Neural cell (in vitro differentiated cells): ENCODE measurements around the gene FURIN. TPM values are rescaled to one million over a fixed set of nuclear protein-coding genes. Genes with fewer than 3 reads are reported as not detected.

Source experiments
- H2AFZ ChIP-seq: fragments of 200-600, 300-800 bp; sonication (generic), shearing (Covaris generic); 2 replicates; pipeline ENCODE4 v1.6.0; 2014; ENCODE audit warnings: low read depth, mild to moderate bottlenecking, antibody characterized with exemption, low read length, moderate library complexity
- H3F3A ChIP-seq: fragments of 200-600 bp; shearing (Covaris generic); 2 replicates; pipeline ENCODE4 v1.6.1; 2016; ENCODE audit warnings: mild to moderate bottlenecking, moderate library complexity, mixed read lengths, antibody characterized with exemption, low read length; ENCODE audit not compliant: insufficient read depth, poor library complexity, severe bottlenecking
- H3K27ac ChIP-seq: fragments of 200-600, 300-800 bp; sonication (generic), shearing (Covaris generic); 2 replicates; pipeline ENCODE4 v1.5.1; 2014; ENCODE audit warnings: mild to moderate bottlenecking, low read length, moderate library complexity
- H3K27me3 ChIP-seq: fragments of 300-800, 200-600 bp; sonication (generic), shearing (Covaris generic); 2 replicates; pipeline ENCODE4 v1.6.0; 2014; ENCODE audit warnings: mild to moderate bottlenecking, low read depth, low read length, moderate library complexity; ENCODE audit not compliant: insufficient read depth
- H3K36me3 ChIP-seq: fragments of 300-800, 200-600 bp; sonication (generic), shearing (Covaris generic); 2 replicates; pipeline ENCODE4 v1.5.1; 2014; ENCODE audit warnings: mild to moderate bottlenecking, antibody characterized with exemption, low read length, moderate library complexity; ENCODE audit not compliant: insufficient read depth
- H3K4me2 ChIP-seq: fragments of 300-800, 200-600 bp; sonication (generic), shearing (Covaris generic); 2 replicates; pipeline ENCODE4 v1.6.0; 2014; ENCODE audit warnings: mild to moderate bottlenecking, low read length
- H3K4me3 ChIP-seq: fragments of 300-800, 200-600 bp; sonication (generic), shearing (Covaris generic); 2 replicates; pipeline ENCODE4 v1.5.1; 2014; ENCODE audit warnings: mild to moderate bottlenecking, low read length, moderate library complexity
- H3K79me2 ChIP-seq: fragments of 200-600 bp; shearing (Covaris generic); replicated peaks from 2 replicates; pipeline ENCODE4 v1.6.0; 2014; ENCODE audit warnings: mild to moderate bottlenecking, low read length, moderate library complexity; ENCODE audit not compliant: insufficient read depth
- H3K9ac ChIP-seq: fragments of 300-800, 200-600 bp; sonication (generic), shearing (Covaris generic); 2 replicates; pipeline ENCODE4 v1.6.1; 2016; ENCODE audit warnings: mild to moderate bottlenecking, low read length, mixed read lengths
- H3K9me2 ChIP-seq: fragments of 200-600 bp; shearing (Covaris generic); 2 replicates; pipeline ENCODE4 v1.6.1; 2016; ENCODE audit warnings: mild to moderate bottlenecking, low read length, mixed read lengths; ENCODE audit not compliant: insufficient read depth
- H3K9me3 ChIP-seq: fragments of 200-600, 300-800 bp; sonication (generic), shearing (Covaris generic); 2 replicates; pipeline ENCODE4 v1.6.1; 2016; ENCODE audit warnings: mild to moderate bottlenecking, mixed run types, low read length, moderate library complexity, mixed read lengths
- H4K20me1 ChIP-seq: fragments of 200-600 bp; shearing (Covaris generic); 2 replicates; pipeline ENCODE4 v1.6.1; 2016; ENCODE audit warnings: mild to moderate bottlenecking, mixed run types; ENCODE audit not compliant: insufficient read depth
- EP300 ChIP-seq: fragments of 450-650 bp; conservative IDR thresholded peaks from 2 replicates; pipeline ENCODE4 v1.6.1; 2014; ENCODE audit warnings: antibody characterized with exemption, mild to moderate bottlenecking, moderate library complexity; ENCODE audit not compliant: poor library complexity, severe bottlenecking
- EZH2 ChIP-seq: fragments of 200-600, 300-800 bp; shearing (Covaris generic), sonication (generic); IDR thresholded peaks from 2 replicates; pipeline ENCODE4 v1.6.1; 2014; ENCODE audit warnings: antibody characterized with exemption, low read length, borderline replicate concordance, mild to moderate bottlenecking; ENCODE audit not compliant: insufficient read depth, poor library complexity, severe bottlenecking
- MXI1 ChIP-seq: fragments of 450-650 bp; conservative IDR thresholded peaks from 2 replicates; pipeline ENCODE4 v1.6.1; 2014; ENCODE audit warnings: antibody characterized with exemption, mild to moderate bottlenecking; ENCODE audit not compliant: poor library complexity, severe bottlenecking
- POLR2AphosphoS5 ChIP-seq: IDR thresholded peaks from 2 replicates; pipeline ENCODE4 v1.6.1; 2012
- RAD21 ChIP-seq: fragments of 450-650 bp; conservative IDR thresholded peaks from 2 replicates; pipeline ENCODE4 v1.6.1; 2014; ENCODE audit warnings: antibody characterized with exemption, mild to moderate bottlenecking, moderate library complexity
- SMC3 ChIP-seq: fragments of 450-650 bp; conservative IDR thresholded peaks from 2 replicates; pipeline ENCODE4 v1.6.1; 2014; ENCODE audit warnings: antibody characterized with exemption, mild to moderate bottlenecking, moderate library complexity; ENCODE audit not compliant: poor library complexity
- TAF1 ChIP-seq: IDR thresholded peaks from 2 replicates; pipeline ENCODE4 v1.6.1; 2012; ENCODE audit warnings: low read depth
- polyA plus RNA-seq: library from polyadenylated mRNA; depleted of rRNA; stranded (reverse); fragments of >200 nt; gene quantifications from 2 replicates; pipeline ENCODE4 v1.2.3, GENCODE V29; 2014
- TF ChIP-seq, protein P1 (sequence below): fragments of 450-650 bp; IDR thresholded peaks from 2 replicates; pipeline ENCODE4 v1.5.1; 2014; ENCODE audit warnings: antibody characterized with exemption, mild to moderate bottlenecking, moderate library complexity; ENCODE audit not compliant: poor library complexity, severe bottlenecking
- TF ChIP-seq, protein P2 (sequence below): IDR thresholded peaks from 2 replicates; pipeline ENCODE4 v1.6.1; 2012; ENCODE audit warnings: borderline replicate concordance

The FURIN gene
- polyA plus RNA-seq, 1 donor from 2014 or later = 4.3 TPM

DNA sequence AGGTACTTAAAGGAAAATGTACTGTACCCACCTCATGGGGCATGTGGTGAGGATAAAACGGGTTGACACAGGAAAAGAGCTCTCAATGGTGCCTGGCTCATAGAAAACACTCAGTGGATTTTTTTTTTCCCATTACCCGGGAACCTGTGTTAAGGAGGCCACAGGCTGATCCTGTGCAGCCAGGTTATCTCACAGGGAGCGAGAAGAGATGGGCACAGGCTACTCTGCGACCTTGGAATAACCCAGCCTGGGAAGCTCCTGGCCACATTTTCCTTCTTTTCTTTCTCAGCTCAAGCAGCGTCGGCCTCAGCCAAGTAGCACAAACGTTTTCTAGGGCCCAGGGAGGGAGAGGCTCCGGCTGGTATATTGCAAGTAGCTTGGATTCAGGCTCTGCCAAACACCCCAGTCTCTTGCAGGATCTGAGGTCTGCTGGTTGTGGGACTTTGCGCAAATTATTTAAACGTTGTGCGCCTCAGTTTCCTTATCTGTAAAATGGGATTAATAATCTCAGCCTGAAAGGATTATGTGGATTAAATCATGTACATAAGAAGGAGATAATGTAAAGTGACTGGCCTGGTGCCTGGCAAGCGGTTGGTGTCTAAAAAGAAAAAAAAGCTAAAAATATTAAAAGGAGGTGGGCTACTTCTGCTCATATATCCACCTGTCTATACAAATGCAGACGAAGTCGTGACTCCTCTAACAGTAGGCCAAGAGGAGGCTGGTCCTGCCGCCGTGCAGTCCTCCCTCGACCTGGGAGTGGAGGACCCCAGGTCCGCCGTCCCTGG lies 2.2 kb downstream of the FURIN start:
- no peak overlapping the region for H3K4me2 ChIP-seq
- peak overlapping the region; percentile 34 for H2AFZ ChIP-seq
- H3K79me2 ChIP-seq = peaks cover 9% of the 10 kb centered on the region
- H3K9me3 ChIP-seq = no peaks in the 10 kb centered on the region
- TF ChIP-seq POLR2AphosphoS5 (no peak), TAF1 (no peak), RAD21 (no peak), MXI1 (no peak), EP300 (no peak)
- H3K27me3 ChIP-seq = no peaks in the 10 kb centered on the region
- H4K20me1 ChIP-seq = no peaks in the 10 kb centered on the region
- no peaks in the 10 kb centered on the region for H3K9me2 ChIP-seq
- H3F3A ChIP-seq = no peaks in the 10 kb centered on the region
- peak overlapping the region; percentile 64 for H3K9ac ChIP-seq
- no peaks in the 10 kb centered on the region for H3K36me3 ChIP-seq
- H3K4me3 ChIP-seq = peak overlapping the region; percentile 70
- H3K27ac ChIP-seq = no peak overlapping the region

DNA sequence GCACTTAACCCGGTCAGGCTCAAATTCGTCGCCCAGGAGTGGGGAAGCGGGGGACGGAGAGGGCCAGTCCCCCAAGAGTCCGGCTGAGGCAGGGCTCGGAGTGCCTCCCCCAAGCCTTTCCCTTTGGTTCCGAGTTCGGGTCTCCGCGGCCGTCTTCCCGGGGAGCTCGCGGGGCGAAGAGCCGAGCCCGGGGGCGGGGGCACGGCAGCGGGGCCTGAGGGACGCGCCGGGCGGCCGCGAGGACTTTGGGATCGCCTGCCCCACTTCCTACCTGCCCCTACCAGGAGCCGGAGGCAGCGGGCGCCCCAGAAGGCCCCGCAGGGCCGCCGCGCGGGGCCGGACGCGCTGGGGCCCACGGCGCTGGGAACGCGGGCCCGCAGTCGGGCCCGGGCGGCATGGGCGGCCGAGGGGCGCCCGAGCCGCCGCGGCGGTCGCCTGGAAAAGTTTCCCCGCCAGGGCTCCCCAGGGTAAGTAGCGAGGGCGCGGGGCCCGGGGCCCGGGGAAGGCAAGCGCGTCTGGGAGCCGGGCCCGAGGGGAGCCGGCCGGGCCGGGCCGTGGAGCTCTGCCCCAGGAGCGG lies 2.8 kb downstream of the FURIN start:
- Histone ChIP-seq H2AFZ (peak overlapping the region; percentile 34), H4K20me1 (no peaks in the 10 kb centered on the region), H3K4me2 (no peak overlapping the region), H3K9me2 (no peaks in the 10 kb centered on the region), H3K36me3 (no peaks in the 10 kb centered on the region), H3K79me2 (peaks cover 9% of the 10 kb centered on the region), H3K27me3 (no peaks in the 10 kb centered on the region), H3K27ac (no peak overlapping the region), H3K4me3 (peak overlapping the region; percentile 70), H3F3A (no peaks in the 10 kb centered on the region), H3K9ac (peak overlapping the region; percentile 64), H3K9me3 (no peaks in the 10 kb centered on the region)
- TF ChIP-seq SMC3 (no peak), MXI1 (no peak), POLR2AphosphoS5 (no peak), EZH2 (no peak), EP300 (no peak), RAD21 (no peak), TAF1 (no peak)
- TF ChIP-seq, protein P1, sequence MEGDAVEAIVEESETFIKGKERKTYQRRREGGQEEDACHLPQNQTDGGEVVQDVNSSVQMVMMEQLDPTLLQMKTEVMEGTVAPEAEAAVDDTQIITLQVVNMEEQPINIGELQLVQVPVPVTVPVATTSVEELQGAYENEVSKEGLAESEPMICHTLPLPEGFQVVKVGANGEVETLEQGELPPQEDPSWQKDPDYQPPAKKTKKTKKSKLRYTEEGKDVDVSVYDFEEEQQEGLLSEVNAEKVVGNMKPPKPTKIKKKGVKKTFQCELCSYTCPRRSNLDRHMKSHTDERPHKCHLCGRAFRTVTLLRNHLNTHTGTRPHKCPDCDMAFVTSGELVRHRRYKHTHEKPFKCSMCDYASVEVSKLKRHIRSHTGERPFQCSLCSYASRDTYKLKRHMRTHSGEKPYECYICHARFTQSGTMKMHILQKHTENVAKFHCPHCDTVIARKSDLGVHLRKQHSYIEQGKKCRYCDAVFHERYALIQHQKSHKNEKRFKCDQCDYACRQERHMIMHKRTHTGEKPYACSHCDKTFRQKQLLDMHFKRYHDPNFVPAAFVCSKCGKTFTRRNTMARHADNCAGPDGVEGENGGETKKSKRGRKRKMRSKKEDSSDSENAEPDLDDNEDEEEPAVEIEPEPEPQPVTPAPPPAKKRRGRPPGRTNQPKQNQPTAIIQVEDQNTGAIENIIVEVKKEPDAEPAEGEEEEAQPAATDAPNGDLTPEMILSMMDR = no peak
- TF ChIP-seq, protein P2, sequence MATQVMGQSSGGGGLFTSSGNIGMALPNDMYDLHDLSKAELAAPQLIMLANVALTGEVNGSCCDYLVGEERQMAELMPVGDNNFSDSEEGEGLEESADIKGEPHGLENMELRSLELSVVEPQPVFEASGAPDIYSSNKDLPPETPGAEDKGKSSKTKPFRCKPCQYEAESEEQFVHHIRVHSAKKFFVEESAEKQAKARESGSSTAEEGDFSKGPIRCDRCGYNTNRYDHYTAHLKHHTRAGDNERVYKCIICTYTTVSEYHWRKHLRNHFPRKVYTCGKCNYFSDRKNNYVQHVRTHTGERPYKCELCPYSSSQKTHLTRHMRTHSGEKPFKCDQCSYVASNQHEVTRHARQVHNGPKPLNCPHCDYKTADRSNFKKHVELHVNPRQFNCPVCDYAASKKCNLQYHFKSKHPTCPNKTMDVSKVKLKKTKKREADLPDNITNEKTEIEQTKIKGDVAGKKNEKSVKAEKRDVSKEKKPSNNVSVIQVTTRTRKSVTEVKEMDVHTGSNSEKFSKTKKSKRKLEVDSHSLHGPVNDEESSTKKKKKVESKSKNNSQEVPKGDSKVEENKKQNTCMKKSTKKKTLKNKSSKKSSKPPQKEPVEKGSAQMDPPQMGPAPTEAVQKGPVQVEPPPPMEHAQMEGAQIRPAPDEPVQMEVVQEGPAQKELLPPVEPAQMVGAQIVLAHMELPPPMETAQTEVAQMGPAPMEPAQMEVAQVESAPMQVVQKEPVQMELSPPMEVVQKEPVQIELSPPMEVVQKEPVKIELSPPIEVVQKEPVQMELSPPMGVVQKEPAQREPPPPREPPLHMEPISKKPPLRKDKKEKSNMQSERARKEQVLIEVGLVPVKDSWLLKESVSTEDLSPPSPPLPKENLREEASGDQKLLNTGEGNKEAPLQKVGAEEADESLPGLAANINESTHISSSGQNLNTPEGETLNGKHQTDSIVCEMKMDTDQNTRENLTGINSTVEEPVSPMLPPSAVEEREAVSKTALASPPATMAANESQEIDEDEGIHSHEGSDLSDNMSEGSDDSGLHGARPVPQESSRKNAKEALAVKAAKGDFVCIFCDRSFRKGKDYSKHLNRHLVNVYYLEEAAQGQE = no peak
